GM12864 (cell line): ENCODE data around the gene NFIA.

ENCODE experiments used
- DNase-seq: peaks from one replicate; pipeline ENCODE4 v3.0.0-alpha.2; 2011; ENCODE audit warnings: low read depth
- H3K4me3 ChIP-seq: 2 replicates; pipeline ENCODE4 v1.5.1; 2011; ENCODE audit warnings: mild to moderate bottlenecking, low read depth, low read length, control low read depth
- TF ChIP-seq, protein P1 (sequence below): IDR thresholded peaks from 2 replicates; pipeline ENCODE4 v1.5.1; 2011; ENCODE audit warnings: low read depth, mild to moderate bottlenecking, moderate library complexity, low read length, control low read depth, inconsistent platforms; ENCODE audit errors: missing control alignments

The NFIA gene

DNA sequence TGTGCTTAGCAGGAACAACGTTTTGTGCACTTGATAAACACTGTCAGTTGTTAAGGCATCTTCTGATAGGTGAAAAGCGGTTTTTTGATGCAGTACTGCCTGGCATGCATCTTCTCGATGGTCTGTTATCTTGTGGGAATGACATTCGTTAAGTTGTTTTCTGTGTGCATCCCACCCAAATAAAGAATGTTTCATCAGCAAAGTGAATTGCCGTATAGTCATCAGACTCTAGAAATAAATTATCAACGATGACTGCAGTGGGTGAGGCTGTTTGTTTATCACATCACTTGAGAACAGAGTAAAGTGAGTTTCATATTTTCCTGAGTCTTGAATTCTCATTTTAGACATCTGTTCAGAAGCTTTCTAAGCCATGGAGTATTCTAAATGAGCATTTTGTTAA is 34.1 kb downstream of the NFIA start:
- TF ChIP-seq, protein P1, sequence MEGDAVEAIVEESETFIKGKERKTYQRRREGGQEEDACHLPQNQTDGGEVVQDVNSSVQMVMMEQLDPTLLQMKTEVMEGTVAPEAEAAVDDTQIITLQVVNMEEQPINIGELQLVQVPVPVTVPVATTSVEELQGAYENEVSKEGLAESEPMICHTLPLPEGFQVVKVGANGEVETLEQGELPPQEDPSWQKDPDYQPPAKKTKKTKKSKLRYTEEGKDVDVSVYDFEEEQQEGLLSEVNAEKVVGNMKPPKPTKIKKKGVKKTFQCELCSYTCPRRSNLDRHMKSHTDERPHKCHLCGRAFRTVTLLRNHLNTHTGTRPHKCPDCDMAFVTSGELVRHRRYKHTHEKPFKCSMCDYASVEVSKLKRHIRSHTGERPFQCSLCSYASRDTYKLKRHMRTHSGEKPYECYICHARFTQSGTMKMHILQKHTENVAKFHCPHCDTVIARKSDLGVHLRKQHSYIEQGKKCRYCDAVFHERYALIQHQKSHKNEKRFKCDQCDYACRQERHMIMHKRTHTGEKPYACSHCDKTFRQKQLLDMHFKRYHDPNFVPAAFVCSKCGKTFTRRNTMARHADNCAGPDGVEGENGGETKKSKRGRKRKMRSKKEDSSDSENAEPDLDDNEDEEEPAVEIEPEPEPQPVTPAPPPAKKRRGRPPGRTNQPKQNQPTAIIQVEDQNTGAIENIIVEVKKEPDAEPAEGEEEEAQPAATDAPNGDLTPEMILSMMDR, result no peak

DNA sequence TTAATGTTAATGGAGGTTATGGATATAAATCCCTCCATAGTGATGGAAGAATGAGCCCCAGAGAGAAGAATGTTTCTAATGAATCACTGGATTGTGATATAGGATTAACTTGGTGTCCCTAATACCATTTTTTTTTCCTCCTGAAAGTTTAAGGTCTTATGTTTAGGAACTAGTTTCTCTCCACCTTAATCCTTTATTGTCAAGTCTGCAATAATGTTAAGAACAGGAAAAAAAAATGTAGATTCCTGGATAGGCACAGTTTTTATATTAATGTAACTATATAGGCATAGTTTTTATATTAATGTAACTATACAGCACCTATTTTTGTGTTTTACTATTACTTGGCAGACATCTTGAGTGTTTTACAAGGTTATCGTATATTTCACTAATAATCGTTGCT is 34.9 kb downstream of the NFIA start:
- no peak overlapping the region for H3K4me3 ChIP-seq

More for the DNA sequence above, 34.1 kb downstream of the NFIA start:
- no peak overlapping the region for H3K4me3 ChIP-seq
- no peak for DNase-seq

DNA sequence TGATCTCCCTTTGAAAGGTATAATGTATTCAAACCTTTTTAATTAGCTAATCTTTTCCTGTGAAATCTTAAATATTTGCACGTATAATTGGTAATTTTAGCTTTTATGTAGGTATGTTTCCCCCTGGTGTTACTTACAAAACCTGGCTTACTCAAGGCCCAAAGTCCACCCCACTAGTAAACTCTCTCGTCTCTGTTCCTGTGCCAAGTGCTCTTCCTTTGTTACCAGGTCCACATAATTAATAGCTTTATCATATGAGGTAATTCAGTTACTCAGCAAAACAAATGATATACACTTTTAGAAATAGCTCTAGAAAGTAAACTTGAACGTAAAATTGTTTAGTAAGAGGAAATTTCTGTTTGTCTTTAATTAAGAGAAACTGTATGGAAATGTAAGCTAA is 36.7 kb downstream of the NFIA start:
- no peak for DNase-seq
- TF ChIP-seq, protein P1, result no peak
- H3K4me3 ChIP-seq, result no peak overlapping the region

More for the DNA sequence above, 34.9 kb downstream of the NFIA start:
- no peak for DNase-seq
- TF ChIP-seq, protein P1, result no peak

DNA sequence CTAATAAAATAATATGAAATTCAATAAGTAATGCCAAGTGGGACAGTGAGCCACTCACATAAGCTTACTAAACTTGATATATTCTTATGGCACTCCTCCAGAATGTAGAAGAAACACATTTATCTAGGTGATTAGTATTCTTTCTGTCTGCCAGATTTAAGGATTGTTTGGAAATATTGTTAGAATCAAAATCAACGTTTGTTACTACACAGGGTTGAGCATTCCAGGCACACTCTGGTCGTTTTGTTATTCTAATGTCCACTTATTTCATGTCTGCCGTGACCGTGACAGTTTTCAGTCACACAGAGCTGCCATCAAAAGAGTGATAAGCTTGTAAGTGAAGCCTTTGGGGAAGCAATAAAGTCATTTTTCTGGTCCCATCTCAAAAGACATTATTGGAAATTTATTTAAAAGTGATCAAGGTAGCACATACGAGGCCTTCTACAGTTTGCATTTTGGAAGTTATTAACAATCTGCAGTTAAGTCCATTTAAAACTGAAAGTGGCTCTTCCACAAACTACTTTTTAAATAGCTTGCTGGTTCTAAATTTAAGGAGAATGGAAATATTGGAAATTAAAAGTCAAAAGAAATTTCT is 38.0 kb downstream of the NFIA start:
- TF ChIP-seq, protein P1, result no peak
- no peak overlapping the region for H3K4me3 ChIP-seq
- no peak for DNase-seq

DNA sequence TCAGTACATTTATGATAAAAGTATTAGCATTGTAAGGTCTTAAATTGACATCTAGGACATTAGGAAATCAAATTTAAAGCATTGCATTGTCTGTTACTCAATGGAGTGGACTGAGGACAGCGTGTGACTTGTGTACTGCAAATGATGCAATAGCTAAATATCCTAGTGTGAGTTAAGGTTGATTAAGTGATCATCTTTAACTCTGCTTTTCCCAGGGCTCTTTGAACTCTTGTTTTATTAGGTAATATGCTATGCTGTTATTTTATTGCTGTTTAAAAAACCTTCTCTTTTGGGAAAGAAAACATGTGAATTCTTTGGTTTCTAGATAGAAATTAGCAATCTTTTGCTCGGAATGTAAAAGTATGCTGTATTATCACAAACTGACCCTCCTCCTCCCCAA is 38.6 kb downstream of the NFIA start:
- no peak for DNase-seq
- H3K4me3 ChIP-seq, result no peak overlapping the region
- TF ChIP-seq, protein P1, result no peak

DNA sequence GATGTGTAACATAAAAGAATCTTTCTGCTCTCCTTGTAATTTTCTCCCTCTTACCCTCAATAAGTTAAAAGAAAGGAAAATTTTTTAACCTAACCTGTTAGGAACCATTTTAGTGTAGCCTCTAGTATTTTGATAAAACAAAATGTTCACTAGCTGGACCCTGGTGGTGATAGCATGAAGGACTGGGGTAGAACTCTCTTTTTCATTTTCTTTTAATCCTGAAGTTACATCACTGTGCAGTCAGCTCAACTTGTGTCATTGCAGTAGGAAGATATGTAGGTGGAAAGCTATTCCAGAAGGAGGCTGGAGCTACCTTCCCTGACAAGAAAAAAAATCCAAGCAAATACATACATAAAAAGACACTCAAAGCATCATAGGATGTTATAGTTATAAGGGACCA is 39.3 kb downstream of the NFIA start:
- no peak overlapping the region for H3K4me3 ChIP-seq
- DNase-seq, result no peak
- TF ChIP-seq, protein P1, result no peak

DNA sequence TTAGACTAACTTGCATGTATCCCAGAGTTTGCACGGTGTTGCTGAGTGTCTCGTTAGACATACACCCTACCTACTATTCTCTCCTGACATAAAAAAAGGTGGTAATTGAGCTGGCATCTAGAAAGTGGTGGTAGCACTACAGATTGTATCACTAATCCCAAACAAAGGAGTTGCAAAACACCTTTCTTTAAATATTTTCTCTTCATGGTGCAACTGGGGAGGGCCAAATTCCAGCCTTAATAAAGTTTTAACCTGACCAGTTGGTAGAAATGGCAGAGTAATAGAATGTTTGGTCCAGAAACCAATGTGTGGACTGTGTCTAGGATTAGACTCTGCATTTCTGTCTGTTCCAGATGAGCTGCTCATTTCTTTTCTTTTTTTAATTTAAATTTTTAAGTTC is 40.0 kb downstream of the NFIA start:
- no peak overlapping the region for H3K4me3 ChIP-seq
- TF ChIP-seq, protein P1, result no peak
- DNase-seq, result no peak
